NCI-H748 treated with DMSO at 0.1 percent for 48 hours (cell line): ENCODE measurements around the gene MYOZ3.

Source experiments
- DNase-seq: peaks from one replicate; lab custom pipeline; 2025; lab: John Stamatoyannopoulos, UW

Gene MYOZ3

GRCh38 chr5:150659360-150660107 lies 1.5 kb upstream of the MYOZ3 start:
- no peak for DNase-seq

- DNase-seq, result no peak
Observed at GRCh38 chr5:150660108-150660831, 781 bp upstream of the MYOZ3 start.

GRCh38 chr5:150661821-150662596 lies 958 bp downstream of the MYOZ3 start:
- DNase-seq, result no peak

- no peak for DNase-seq
Observed at GRCh38 chr5:150662731-150663516, 1.9 kb downstream of the MYOZ3 start.

- no peak for DNase-seq
Observed at GRCh38 chr5:150663936-150664335, 2.9 kb downstream of the MYOZ3 start.

GRCh38 chr5:150665044-150665443 lies 4.0 kb downstream of the MYOZ3 start:
- DNase-seq, result no peak

GRCh38 chr5:150670275-150670947 lies 9.4 kb downstream of the MYOZ3 start:
- DNase-seq, result no peak

GRCh38 chr5:150670948-150671310 lies 9.9 kb downstream of the MYOZ3 start:
- DNase-seq, result no peak

- DNase-seq, result no peak
Observed at GRCh38 chr5:150671509-150672236, 10.6 kb downstream of the MYOZ3 start.

GRCh38 chr5:150672237-150672883 lies 11.3 kb downstream of the MYOZ3 start:
- DNase-seq, result no peak

- no peak for DNase-seq
Observed at GRCh38 chr5:150672884-150673275, 11.8 kb downstream of the MYOZ3 start.

GRCh38 chr5:150674341-150674821 lies 13.3 kb downstream of the MYOZ3 start:
- no peak for DNase-seq

GRCh38 chr5:150675069-150675468 lies 14.0 kb downstream of the MYOZ3 start:
- no peak for DNase-seq

GRCh38 chr5:150676578-150676977 lies 15.5 kb downstream of the MYOZ3 start:
- DNase-seq, result no peak

GRCh38 chr5:150689120-150689519 lies 28.1 kb downstream of the MYOZ3 start:
- no peak for DNase-seq

GRCh38 chr5:150690760-150691159 lies 29.7 kb downstream of the MYOZ3 start:
- DNase-seq, result no peak

GRCh38 chr5:150692276-150692675 lies 31.2 kb downstream of the MYOZ3 start:
- no peak for DNase-seq

- DNase-seq, result no peak
Observed at GRCh38 chr5:150694612-150695011, 33.6 kb downstream of the MYOZ3 start.

- no peak for DNase-seq
Observed at GRCh38 chr5:150700246-150700593, 39.2 kb downstream of the MYOZ3 start.
